ENCODE results near the gene MAB21L1.

DNA sequence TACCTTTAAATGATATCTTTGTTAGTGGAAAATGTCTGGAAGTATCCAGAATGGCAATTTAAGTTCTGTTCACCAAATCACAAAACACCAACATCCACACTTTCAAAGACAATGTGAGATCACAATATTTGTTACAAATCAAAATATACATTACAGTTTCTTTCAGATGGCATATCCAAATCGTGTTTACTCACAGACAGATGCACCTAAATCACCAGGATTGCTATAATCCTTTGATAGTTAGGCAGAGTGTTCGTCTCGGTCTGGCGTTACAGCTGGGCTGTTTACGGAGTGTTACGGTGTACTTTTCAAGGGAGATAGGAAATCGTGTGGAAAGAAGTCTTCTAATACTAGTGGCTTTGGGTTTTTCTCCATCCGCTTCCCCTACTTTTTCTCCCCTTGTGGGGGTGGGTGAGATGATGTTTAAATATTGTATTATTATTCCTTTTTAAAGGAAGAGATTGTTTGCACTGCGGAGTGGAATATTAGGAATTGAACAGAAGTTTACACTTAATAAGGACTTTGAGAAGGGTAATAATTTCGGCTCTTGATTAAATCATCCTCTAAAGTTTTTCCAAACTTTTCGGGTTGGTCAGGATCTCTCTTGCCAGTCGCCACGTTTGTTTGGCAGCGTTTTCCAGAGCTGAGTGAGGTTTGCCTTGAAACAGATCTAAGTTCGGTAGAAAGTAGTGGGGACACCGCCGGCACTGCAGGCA, 1.8 kb downstream of the MAB21L1 start:
- TF ChIP-seq, protein P1, sequence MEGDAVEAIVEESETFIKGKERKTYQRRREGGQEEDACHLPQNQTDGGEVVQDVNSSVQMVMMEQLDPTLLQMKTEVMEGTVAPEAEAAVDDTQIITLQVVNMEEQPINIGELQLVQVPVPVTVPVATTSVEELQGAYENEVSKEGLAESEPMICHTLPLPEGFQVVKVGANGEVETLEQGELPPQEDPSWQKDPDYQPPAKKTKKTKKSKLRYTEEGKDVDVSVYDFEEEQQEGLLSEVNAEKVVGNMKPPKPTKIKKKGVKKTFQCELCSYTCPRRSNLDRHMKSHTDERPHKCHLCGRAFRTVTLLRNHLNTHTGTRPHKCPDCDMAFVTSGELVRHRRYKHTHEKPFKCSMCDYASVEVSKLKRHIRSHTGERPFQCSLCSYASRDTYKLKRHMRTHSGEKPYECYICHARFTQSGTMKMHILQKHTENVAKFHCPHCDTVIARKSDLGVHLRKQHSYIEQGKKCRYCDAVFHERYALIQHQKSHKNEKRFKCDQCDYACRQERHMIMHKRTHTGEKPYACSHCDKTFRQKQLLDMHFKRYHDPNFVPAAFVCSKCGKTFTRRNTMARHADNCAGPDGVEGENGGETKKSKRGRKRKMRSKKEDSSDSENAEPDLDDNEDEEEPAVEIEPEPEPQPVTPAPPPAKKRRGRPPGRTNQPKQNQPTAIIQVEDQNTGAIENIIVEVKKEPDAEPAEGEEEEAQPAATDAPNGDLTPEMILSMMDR (IDR thresholded peaks at IDR 0.05), result no peak
- TF ChIP-seq POLR2A (IDR thresholded peaks at IDR 0.05), result no peak
